H1 (cell line): ENCODE measurements around the gene CTF1. TPM values are rescaled to one million over a fixed set of nuclear protein-coding genes. Genes with fewer than 3 reads are reported as not detected.

Experiments used
- CTCF ChIA-PET: fragments of 300-600 bp; sonication (Branson Sonifier 250); formaldehyde crosslinking; loops from one replicate; lab custom pipeline; 2021; ENCODE audit not compliant: partially characterized antibody; lab: Charles Lee
- POLR2A ChIA-PET: fragments of 300-600 bp; sonication (Branson Sonifier 250); formaldehyde crosslinking; loops from one replicate; lab custom pipeline; 2021; ENCODE audit warnings: inconsistent platforms; ENCODE audit not compliant: partially characterized antibody; lab: Charles Lee
- DNase-seq, 2 experiments: peaks; one replicate each; pipeline versions ENCODE4 v3.0.0 to v3.0.0-alpha.2; 2010 to 2022; ENCODE audit warnings: low spot score in 2 of 2, low read depth in 1 of 2, mixed read lengths in 1 of 2
- FAIRE-seq: peaks from 2 replicates; lab custom pipeline; 2011; peaks lifted over from hg19 to GRCh38; lab: Jason Lieb, UNC
- H2AFZ ChIP-seq: 2 replicates; pipeline ENCODE4 v1.8.1; 2012; ENCODE audit warnings: low read length, inconsistent platforms
- H2AK5ac ChIP-seq: 2 replicates; pipeline ENCODE4 v1.6.1; 2013; ENCODE audit warnings: low read depth, low read length
- H2BK120ac ChIP-seq: replicated peaks from 2 replicates; pipeline ENCODE3; 2013; ENCODE audit warnings: low read depth, low read length, inconsistent platforms
- H2BK12ac ChIP-seq: 2 replicates; pipeline ENCODE4 v1.6.1; 2013; ENCODE audit warnings: low read depth, low read length
- H2BK15ac ChIP-seq: 2 replicates; pipeline ENCODE4 v1.6.1; 2013; ENCODE audit warnings: low read length
- H2BK20ac ChIP-seq: 2 replicates; pipeline ENCODE4 v1.6.1; 2013; ENCODE audit warnings: low read length
- H2BK5ac ChIP-seq: 2 replicates; pipeline ENCODE4 v1.6.1; 2013; ENCODE audit warnings: low read depth, low read length
- H3K14ac ChIP-seq: 2 replicates; pipeline ENCODE4 v1.6.1; 2013; ENCODE audit warnings: inconsistent platforms; ENCODE audit not compliant: insufficient read length
- H3K18ac ChIP-seq: 2 replicates; pipeline ENCODE4 v1.6.1; 2013; ENCODE audit warnings: low read length; ENCODE audit errors: extremely low read depth
- H3K23ac ChIP-seq: 2 replicates; pipeline ENCODE4 v1.6.1; 2013; ENCODE audit warnings: inconsistent platforms; ENCODE audit not compliant: insufficient read length
- H3K23me2 ChIP-seq: 2 replicates; pipeline ENCODE4 v1.6.1; 2013; ENCODE audit warnings: low read depth, low read length
- H3K27ac ChIP-seq: 2 replicates; pipeline ENCODE4 v1.6.1; 2011; ENCODE audit warnings: low read depth, low read length, inconsistent platforms
- H3K27me3 ChIP-seq, 4 experiments: replicated peaks in 1 of 4; 1 replicate in 1 of 4; 2 replicates in 3 of 4; pipeline versions ENCODE4 v1.6.1 to v1.8.1; 2011 to 2013; ENCODE audit warnings: low read length in 3 of 4, mild to moderate bottlenecking in 3 of 4, inconsistent platforms in 2 of 4, mixed read lengths in 2 of 4, moderate library complexity in 1 of 4; ENCODE audit not compliant: control insufficient read depth in 3 of 4, insufficient read depth in 3 of 4; ENCODE audit errors: extremely low read depth in 1 of 4
- H3K36me3 ChIP-seq, 4 experiments: 2 replicates each; pipeline versions ENCODE4 v1.6.1 to v1.8.1; 2011 to 2013; ENCODE audit warnings: mild to moderate bottlenecking in 4 of 4, low read length in 3 of 4, moderate library complexity in 2 of 4, control low read depth in 1 of 4, inconsistent platforms in 1 of 4; ENCODE audit not compliant: insufficient read depth in 4 of 4, control insufficient read depth in 2 of 4
- H3K4ac ChIP-seq: replicated peaks from 2 replicates; pipeline ENCODE3; 2013; ENCODE audit warnings: low read length, low read depth, mixed read lengths, inconsistent platforms; ENCODE audit not compliant: insufficient read length
- H3K4me1 ChIP-seq, 4 experiments: replicated peaks in 1 of 4; 1 replicate in 1 of 4; 2 replicates in 3 of 4; pipeline versions ENCODE4 v1.6.1 to v1.8.1; 2011 to 2013; ENCODE audit warnings: low read length in 3 of 4, inconsistent platforms in 2 of 4, mixed read lengths in 1 of 4; ENCODE audit not compliant: insufficient read depth in 4 of 4, control insufficient read depth in 3 of 4
- H3K4me2 ChIP-seq, 2 experiments: 2 replicates each; pipeline versions ENCODE4 v1.6.1 to v1.8.1; 2011 to 2013; ENCODE audit warnings: low read depth in 2 of 2, low read length in 2 of 2, control low read depth in 1 of 2, inconsistent platforms in 1 of 2, mild to moderate bottlenecking in 1 of 2; ENCODE audit not compliant: insufficient read depth in 1 of 2
- H3K4me3 ChIP-seq, 4 experiments: fragments of 200-600, 300-600 bp in 1 of 4; sonication (generic), shearing (Covaris generic), sonication (Bioruptor Twin) in 1 of 4; 2 replicates each; pipeline versions ENCODE4 v1.5.1 to v1.8.1; 2011 to 2016; ENCODE audit warnings: low read length in 4 of 4, low read depth in 3 of 4, control low read depth in 2 of 4, inconsistent platforms in 2 of 4, mild to moderate bottlenecking in 2 of 4, mixed read lengths in 1 of 4, moderate library complexity in 1 of 4; ENCODE audit not compliant: insufficient read depth in 2 of 4; ENCODE audit errors: extremely low read depth in 1 of 4
- H3K56ac ChIP-seq: replicated peaks from 2 replicates; pipeline ENCODE3; 2013; ENCODE audit warnings: low read depth, mild to moderate bottlenecking, mixed read lengths, low read length, inconsistent platforms; ENCODE audit not compliant: insufficient read length
- H3K79me1 ChIP-seq: 2 replicates; pipeline ENCODE4 v1.6.1; 2013; ENCODE audit warnings: low read depth, low read length, control low read depth
- H3K79me2 ChIP-seq, 2 experiments: 2 replicates each; pipeline versions ENCODE4 v1.6.1 to v1.8.1; 2012 to 2013; ENCODE audit warnings: low read length in 2 of 2, mild to moderate bottlenecking in 2 of 2, inconsistent platforms in 1 of 2; ENCODE audit not compliant: insufficient read depth in 2 of 2, control insufficient read depth in 1 of 2
- H3K9ac ChIP-seq, 4 experiments: replicated peaks in 1 of 4; 1 replicate in 1 of 4; 2 replicates in 3 of 4; pipeline versions ENCODE4 v1.6.1 to v1.8.1; 2011 to 2013; ENCODE audit warnings: low read depth in 3 of 4, low read length in 3 of 4, control low read depth in 2 of 4, mild to moderate bottlenecking in 2 of 4, moderate library complexity in 2 of 4, inconsistent platforms in 1 of 4; ENCODE audit errors: extremely low read depth in 1 of 4
- H3K9me3 ChIP-seq, 2 experiments: 2 replicates each; pipeline versions ENCODE4 v1.6.1 to v1.8.1; 2012 to 2013; ENCODE audit warnings: mild to moderate bottlenecking in 2 of 2, moderate library complexity in 2 of 2, control low read depth in 1 of 2, inconsistent platforms in 1 of 2, low read depth in 1 of 2, low read length in 1 of 2, mixed read lengths in 1 of 2; ENCODE audit not compliant: insufficient read depth in 2 of 2
- H4K20me1 ChIP-seq, 2 experiments: replicated peaks in 1 of 2; 2 replicates each; pipeline versions ENCODE3 to v1.8.1; 2011 to 2013; ENCODE audit warnings: inconsistent platforms in 2 of 2, low read length in 2 of 2, mild to moderate bottlenecking in 1 of 2; ENCODE audit not compliant: insufficient read depth in 2 of 2, control insufficient read depth in 1 of 2
- H4K5ac ChIP-seq: 2 replicates; pipeline ENCODE4 v1.6.1; 2013; ENCODE audit warnings: low read length, low read depth, mixed read lengths, inconsistent platforms; ENCODE audit not compliant: insufficient read length
- H4K8ac ChIP-seq: 2 replicates; pipeline ENCODE4 v1.8.0; 2013; ENCODE audit warnings: mild to moderate bottlenecking, moderate library complexity, low read length, inconsistent platforms; ENCODE audit not compliant: insufficient read depth; ENCODE audit errors: extremely low read depth
- H4K91ac ChIP-seq: replicated peaks from 2 replicates; pipeline ENCODE3; 2013; ENCODE audit warnings: low read length, mixed read lengths, inconsistent platforms; ENCODE audit not compliant: insufficient read length
- ASH2L ChIP-seq: fragments of 200-600, 300-600 bp; sonication (generic); IDR thresholded peaks from one replicate; pipeline ENCODE4 v1.7.1; 2017; ENCODE audit warnings: low read length
- BCL11A ChIP-seq, 2 experiments: IDR thresholded peaks; one replicate each; pipeline ENCODE4 v1.6.1; 2011; ENCODE audit warnings: low read depth in 2 of 2, low read length in 2 of 2, mild to moderate bottlenecking in 2 of 2
- EGR1 ChIP-seq: IDR thresholded peaks from 2 replicates; pipeline ENCODE4 v1.6.1; 2011; ENCODE audit warnings: low read depth, low read length, borderline replicate concordance
- GTF2F1 ChIP-seq: IDR thresholded peaks from 2 replicates; pipeline ENCODE4 v1.6.1; 2012; ENCODE audit warnings: low read depth, low read length, improper control_type of control experiment, borderline replicate concordance
- MAX ChIP-seq: IDR thresholded peaks from 2 replicates; pipeline ENCODE4 v1.6.1; 2012; ENCODE audit warnings: inconsistent platforms
- NRF1 ChIP-seq: IDR thresholded peaks from 2 replicates; pipeline ENCODE4 v1.6.1; 2011; ENCODE audit warnings: mild to moderate bottlenecking, low read depth, low read length, improper control_type of control experiment
- PHF8 ChIP-seq: fragments of 200-600 bp; sonication (generic); conservative IDR thresholded peaks from 2 replicates; pipeline ENCODE4 v1.7.1; 2012; ENCODE audit warnings: low read depth, mild to moderate bottlenecking, inconsistent platforms, low read length, moderate library complexity
- SIN3A ChIP-seq, 2 experiments: IDR thresholded peaks in 1 of 2; conservative IDR thresholded peaks in 1 of 2; 2 replicates each; pipeline ENCODE4 v1.6.1; 2011 to 2012; ENCODE audit warnings: low read length in 2 of 2, improper control_type of control experiment in 1 of 2, low read depth in 1 of 2, mild to moderate bottlenecking in 1 of 2
- SIX5 ChIP-seq: IDR thresholded peaks from 2 replicates; pipeline ENCODE4 v1.6.1; 2011; ENCODE audit warnings: mild to moderate bottlenecking, low read depth, low read length
- SP2 ChIP-seq: IDR thresholded peaks from 2 replicates; pipeline ENCODE4 v1.6.1; 2012; ENCODE audit warnings: mild to moderate bottlenecking, low read length, inconsistent platforms
- WGBS, 2 experiments: shearing (Covaris generic) in 1 of 2; methylation state at CpG; one replicate each; pipeline versions ENCODE4 v1.1.6 to v1.1.7; 2013 to 2015; ENCODE audit warnings: low lambda C conversion rate in 2 of 2, mixed read lengths in 2 of 2, inconsistent platforms in 1 of 2, low coverage in 1 of 2, missing lambda C conversion rate in 1 of 2; ENCODE audit not compliant: insufficient replicate concordance in 2 of 2, insufficient coverage in 1 of 2, insufficient read length in 1 of 2; ENCODE audit errors: extremely low coverage in 1 of 2, missing lambda C conversion rate in 1 of 2; 5-methylcytosine and 5-hydroxymethylcytosine counted together
- polyA plus RNA-seq, 7 experiments: library from polyadenylated mRNA; depleted of rRNA in 3 of 7; stranded (reverse) in 5 of 7; unstranded in 2 of 7; fragments of >200 nt in 5 of 7; fragments of 200-250 nt in 2 of 7; gene quantifications; 1 replicate in 5 of 7; 2 replicates in 1 of 7; 4 replicates in 1 of 7; pipeline versions ENCODE4 v1.2.1 to v1.2.3, GENCODE V29; 2011 to 2013; ENCODE audit warnings: missing spikeins in 2 of 7, mixed read lengths in 2 of 7
- total RNA-seq: library from RNA; stranded (reverse); fragmentation: NEBNext Ultra II Directional; extraction: Animal tissue kit (Norgen Biotek cat#: 25700); gene quantifications from 2 replicates; pipeline ENCODE4 v1.2.1, GENCODE V29; 2021

Gene CTF1
- total and polyA plus RNA-seq, 2 of the 8 experiments (the other 6 are each of a cell fraction or from before 2014, with no cell fraction given): 0.97 to 3.4 TPM

- CTCF ChIA-PET: interaction anchor here (0.8 to 4.1 kb wide), 3 partner anchors 52 to 86 kb away, joined by 3 to 25 read pairs (median 3); no protein-coding TSS in a partner anchor
- peak overlapping the region; percentile 53 to 79 (median 68) for H3K4me3 ChIP-seq
- H3K4me1 ChIP-seq: peaks cover 7 to 15% (median 13%) of the 10 kb centered on the region in 4 experiments
- no peak overlapping the region for H3K14ac ChIP-seq
- no peak overlapping the region for H3K56ac ChIP-seq
- FAIRE-seq (no peak), DNase-seq (peak in 1 of 2 experiments; percentile 86)
- no peak overlapping the region for H2BK12ac ChIP-seq
- H3K36me3 ChIP-seq: no peaks in the 10 kb centered on the region
- peak overlapping the region; percentile 69 to 86 for H3K4me2 ChIP-seq
- peak overlapping the region; percentile 91; the same call in 1 of the 2 replicates for H2BK5ac ChIP-seq
- no peaks in the 10 kb centered on the region for H3K79me1 ChIP-seq
- H2AK5ac ChIP-seq: peak overlapping the region; percentile 76; the same call in 1 of the 2 replicates
- no peak overlapping the region for H2BK120ac ChIP-seq
- POLR2A ChIA-PET: interaction anchor here (0.9 to 2.1 kb wide), 11 partner anchors 13 to 123 kb away, joined by 3 to 15 read pairs (median 4); partner anchors contain the start of genes FBXL19 and ORAI3
- H3K9me3 ChIP-seq: no peaks in the 10 kb centered on the region
- no peak overlapping the region for H3K23ac ChIP-seq
- H2AFZ ChIP-seq: 0 out of 2 replicates have a peak overlapping the region, but pooled peaks have one; percentile 13
- H2BK20ac ChIP-seq: peak overlapping the region; percentile 48; the same call in 1 of the 2 replicates
- peaks cover 0 to 4% of the 10 kb centered on the region in 2 experiments for H4K20me1 ChIP-seq
- no peak overlapping the region for H4K91ac ChIP-seq
- WGBS, 2 experiments: 40% methylated on average over 15 of the region's 31 CpGs; no CpG with 5 or more reads in 1 of the 2 experiments
- H3K9ac ChIP-seq: peak overlapping the region in 3 of 4 experiments; percentile 5 to 55 (median 34); a peak in 4 of 7 replicates
- peaks cover 0 to 27% (median 10%) of the 10 kb centered on the region in 4 experiments; a peak in 5 of 7 replicates for H3K27me3 ChIP-seq
- no peak overlapping the region for H3K4ac ChIP-seq
- H4K5ac ChIP-seq: no peak overlapping the region
- H3K23me2 ChIP-seq: peaks cover 19% of the 10 kb centered on the region
- no peak overlapping the region for H2BK15ac ChIP-seq
- peak overlapping the region; percentile 34; the same call in 1 of the 2 replicates for H3K18ac ChIP-seq
- H3K79me2 ChIP-seq: no peaks in the 10 kb centered on the region
- no peak overlapping the region for H4K8ac ChIP-seq
- H3K27ac ChIP-seq: peak overlapping the region; percentile 64; the same call in 1 of the 2 replicates
- TF ChIP-seq PHF8 (peak; percentile 38; the same call in 1 of the 2 replicates), GTF2F1 (no peak), SIX5 (peak; percentile 95), ASH2L (peak; percentile 18), EGR1 (no peak), SIN3A (conservative IDR thresholded peaks at IDR 0.05 in 1 of 2, IDR thresholded peaks at IDR 0.05 in 1 of 2; ENCODE audit: low read depth in 1 of 2, low read length in 2 of 2) (peak in 1 of 2 experiments; percentile 22; a peak in 1 of 4 replicates), BCL11A (IDR thresholded peaks at IDR 0.05; ENCODE audit: low read depth in 2 of 2, low read length in 2 of 2) (no peak), MAX (0 out of 2 replicates have a peak, but pooled peaks have one; percentile 1), SP2 (no peak), NRF1 (no peak)
Observed at GRCh38 chr16:30896889-30897733, 697 bp downstream of the CTF1 start.
